Measurements from ENCODE around the gene ANKRD33B.
"Not testable (repeated sequence)": the region's sequence is repeated elsewhere in the genome, so short reads cannot be mapped to it uniquely, and the experiment has no call there.

The ANKRD33B gene

GRCh38 chr5:10632110-10632761, 68.4 kb downstream of the ANKRD33B start:
- Histone ChIP-seq H3K27ac (ENCODE audit: low read depth, low read length, severe bottlenecking) (no peak overlapping the region), H3K4me1 (ENCODE audit: control insufficient read depth, insufficient read depth, low read length, poor library complexity, severe bottlenecking) (peaks cover 30% of the 10 kb centered on the region), H3K9me3 (ENCODE audit: control insufficient read depth, low read length) (no peaks in the 10 kb centered on the region), H3K4me3 (ENCODE audit: extremely low read depth, insufficient read depth, low read length, poor library complexity, severe bottlenecking) (no peak overlapping the region), H3K36me3 (ENCODE audit: control insufficient read depth, insufficient read depth, low read length) (no peaks in the 10 kb centered on the region)
- 65 to 74% methylated on average over 19 of the region's 23 CpGs for WGBS, 2 experiments (ENCODE audit: insufficient coverage in 2 of 2)

- H3K36me3 ChIP-seq (ENCODE audit: control insufficient read depth, insufficient read depth, low read length): peaks cover 7% of the 10 kb centered on the region
- peaks cover 27% of the 10 kb centered on the region for H3K4me1 ChIP-seq (ENCODE audit: control insufficient read depth, insufficient read depth, low read length, poor library complexity, severe bottlenecking)
- WGBS, 2 experiments (ENCODE audit: insufficient coverage in 2 of 2): 92 to 97% methylated on average over 18 to 23 of the region's 28 CpGs
- no peaks in the 10 kb centered on the region for H3K9me3 ChIP-seq (ENCODE audit: control insufficient read depth, low read length)
- H3K4me3 ChIP-seq (ENCODE audit: extremely low read depth, insufficient read depth, low read length, poor library complexity, severe bottlenecking): no peak overlapping the region
- no peak overlapping the region for H3K27ac ChIP-seq (ENCODE audit: low read depth, low read length, severe bottlenecking)
Observed at GRCh38 chr5:10633271-10634049, 69.6 kb downstream of the ANKRD33B start.

GRCh38 chr5:10634050-10634449, 70.2 kb downstream of the ANKRD33B start:
- H3K27ac ChIP-seq (ENCODE audit: low read depth, low read length, severe bottlenecking): no peak overlapping the region
- WGBS, 2 experiments (ENCODE audit: insufficient coverage in 2 of 2): 90 to 100% methylated on average over 1 to 2 of the region's 4 CpGs
- peaks cover 27% of the 10 kb centered on the region for H3K4me1 ChIP-seq (ENCODE audit: control insufficient read depth, insufficient read depth, low read length, poor library complexity, severe bottlenecking)
- peaks cover 9% of the 10 kb centered on the region for H3K36me3 ChIP-seq (ENCODE audit: control insufficient read depth, insufficient read depth, low read length)
- H3K4me3 ChIP-seq (ENCODE audit: extremely low read depth, insufficient read depth, low read length, poor library complexity, severe bottlenecking): no peak overlapping the region
- H3K9me3 ChIP-seq (ENCODE audit: control insufficient read depth, low read length): no peaks in the 10 kb centered on the region

GRCh38 chr5:10634562-10634961, 70.7 kb downstream of the ANKRD33B start:
- Histone ChIP-seq H3K9me3 (ENCODE audit: control insufficient read depth, low read length) (no peaks in the 10 kb centered on the region), H3K36me3 (ENCODE audit: control insufficient read depth, insufficient read depth, low read length) (peaks cover 9% of the 10 kb centered on the region), H3K4me3 (ENCODE audit: extremely low read depth, insufficient read depth, low read length, poor library complexity, severe bottlenecking) (no peak overlapping the region), H3K27ac (ENCODE audit: low read depth, low read length, severe bottlenecking) (no peak overlapping the region), H3K4me1 (ENCODE audit: control insufficient read depth, insufficient read depth, low read length, poor library complexity, severe bottlenecking) (peaks cover 27% of the 10 kb centered on the region)
- 91 to 100% methylated on average over 1 of the region's 2 CpGs for WGBS, 2 experiments (ENCODE audit: insufficient coverage in 2 of 2)

GRCh38 chr5:10635257-10635866, 71.5 kb downstream of the ANKRD33B start:
- Histone ChIP-seq H3K36me3 (ENCODE audit: control insufficient read depth, insufficient read depth, low read length) (peaks cover 9% of the 10 kb centered on the region), H3K4me1 (ENCODE audit: control insufficient read depth, insufficient read depth, low read length, poor library complexity, severe bottlenecking) (peaks cover 27% of the 10 kb centered on the region), H3K4me3 (ENCODE audit: extremely low read depth, insufficient read depth, low read length, poor library complexity, severe bottlenecking) (no peak overlapping the region), H3K27ac (ENCODE audit: low read depth, low read length, severe bottlenecking) (peak overlapping the region; percentile 29), H3K9me3 (ENCODE audit: control insufficient read depth, low read length) (no peaks in the 10 kb centered on the region)
- 49 to 53% methylated on average over 5 to 9 of the region's 10 CpGs for WGBS, 2 experiments (ENCODE audit: insufficient coverage in 2 of 2)

- Histone ChIP-seq H3K9me3 (ENCODE audit: control insufficient read depth, low read length) (no peaks in the 10 kb centered on the region), H3K4me1 (ENCODE audit: control insufficient read depth, insufficient read depth, low read length, poor library complexity, severe bottlenecking) (peaks cover 27% of the 10 kb centered on the region), H3K36me3 (ENCODE audit: control insufficient read depth, insufficient read depth, low read length) (peaks cover 9% of the 10 kb centered on the region), H3K27ac (ENCODE audit: low read depth, low read length, severe bottlenecking) (no peak overlapping the region), H3K4me3 (ENCODE audit: extremely low read depth, insufficient read depth, low read length, poor library complexity, severe bottlenecking) (no peak overlapping the region)
- WGBS, 2 experiments (ENCODE audit: insufficient coverage in 2 of 2): 60 to 71% methylated on average over 7 to 9 of the region's 11 CpGs
Observed at GRCh38 chr5:10635867-10636350, 72.0 kb downstream of the ANKRD33B start.

GRCh38 chr5:10636363-10637142, 72.7 kb downstream of the ANKRD33B start:
- peaks cover 9% of the 10 kb centered on the region for H3K36me3 ChIP-seq (ENCODE audit: control insufficient read depth, insufficient read depth, low read length)
- H3K27ac ChIP-seq (ENCODE audit: low read depth, low read length, severe bottlenecking): no peak overlapping the region
- peaks cover 24% of the 10 kb centered on the region for H3K4me1 ChIP-seq (ENCODE audit: control insufficient read depth, insufficient read depth, low read length, poor library complexity, severe bottlenecking)
- H3K9me3 ChIP-seq (ENCODE audit: control insufficient read depth, low read length): no peaks in the 10 kb centered on the region
- H3K4me3 ChIP-seq (ENCODE audit: extremely low read depth, insufficient read depth, low read length, poor library complexity, severe bottlenecking): no peak overlapping the region
- 79 to 83% methylated on average over 10 to 11 of the region's 15 CpGs for WGBS, 2 experiments (ENCODE audit: insufficient coverage in 2 of 2)

GRCh38 chr5:10637944-10638343, 74.1 kb downstream of the ANKRD33B start:
- WGBS, 2 experiments (ENCODE audit: insufficient coverage in 2 of 2): 73 to 80% methylated on average over 9 to 10 of the region's 10 CpGs
- Histone ChIP-seq H3K9me3 (ENCODE audit: control insufficient read depth, low read length) (no peaks in the 10 kb centered on the region), H3K4me3 (ENCODE audit: extremely low read depth, insufficient read depth, low read length, poor library complexity, severe bottlenecking) (no peak overlapping the region), H3K36me3 (ENCODE audit: control insufficient read depth, insufficient read depth, low read length) (peaks cover 11% of the 10 kb centered on the region), H3K27ac (ENCODE audit: low read depth, low read length, severe bottlenecking) (no peak overlapping the region), H3K4me1 (ENCODE audit: control insufficient read depth, insufficient read depth, low read length, poor library complexity, severe bottlenecking) (peaks cover 24% of the 10 kb centered on the region)

GRCh38 chr5:10638723-10639122, 74.9 kb downstream of the ANKRD33B start:
- H3K4me1 ChIP-seq (ENCODE audit: control insufficient read depth, insufficient read depth, low read length, poor library complexity, severe bottlenecking): peaks cover 21% of the 10 kb centered on the region
- H3K4me3 ChIP-seq (ENCODE audit: extremely low read depth, insufficient read depth, low read length, poor library complexity, severe bottlenecking); H3K27ac ChIP-seq (ENCODE audit: low read depth, low read length, severe bottlenecking); H3K9me3 ChIP-seq (ENCODE audit: control insufficient read depth, low read length): not testable (repeated sequence)
- 79 to 86% methylated on average over 5 to 12 of the region's 48 CpGs for WGBS, 2 experiments (ENCODE audit: insufficient coverage in 2 of 2)
- peaks cover 11% of the 10 kb centered on the region for H3K36me3 ChIP-seq (ENCODE audit: control insufficient read depth, insufficient read depth, low read length)

- Histone ChIP-seq H3K27ac (ENCODE audit: low read depth, low read length, severe bottlenecking) (no peak overlapping the region), H3K36me3 (ENCODE audit: control insufficient read depth, insufficient read depth, low read length) (peaks cover 11% of the 10 kb centered on the region), H3K9me3 (ENCODE audit: control insufficient read depth, low read length) (no peaks in the 10 kb centered on the region), H3K4me3 (ENCODE audit: extremely low read depth, insufficient read depth, low read length, poor library complexity, severe bottlenecking) (no peak overlapping the region), H3K4me1 (ENCODE audit: control insufficient read depth, insufficient read depth, low read length, poor library complexity, severe bottlenecking) (peaks cover 16% of the 10 kb centered on the region)
- WGBS, 2 experiments (ENCODE audit: insufficient coverage in 2 of 2): 94 to 96% methylated on average over 13 to 26 of the region's 48 CpGs
Observed at GRCh38 chr5:10639846-10640368, 76.0 kb downstream of the ANKRD33B start.
